Stimulated activated CD8-positive, alpha-beta memory T cell treated with anti-CD3 and anti-CD28 coated beads, Interleukin-12 subunit alpha, Interleukin-12 subunit beta, amount 100 ng/mL, for 1 hour (primary cell): ENCODE measurements around the gene FBXL7.

Source experiments
- DNase-seq: peaks from one replicate; pipeline ENCODE4 v3.0.0-alpha.2; 2020; ENCODE audit warnings: low read depth

The FBXL7 gene

DNA sequence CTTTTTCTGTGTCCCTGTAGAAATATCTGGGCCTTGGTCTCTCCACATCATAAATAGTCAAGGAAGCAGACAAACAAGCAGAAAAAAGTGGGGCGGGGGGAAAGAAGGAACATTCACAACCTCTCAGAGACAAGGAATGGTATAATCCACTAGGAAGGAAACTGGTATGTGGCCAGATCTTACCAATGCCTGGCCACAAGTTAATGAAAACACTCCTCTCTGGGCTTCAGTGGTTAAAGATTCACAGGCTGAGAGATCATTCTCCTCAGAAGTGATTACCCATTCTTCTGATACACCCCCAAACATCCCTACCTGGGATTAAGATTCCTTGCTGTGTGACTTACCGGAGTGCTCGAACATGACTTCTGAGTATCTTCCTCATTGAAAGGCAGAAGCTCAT lies 389.0 kb downstream of the FBXL7 start:
- no peak for DNase-seq

DNA sequence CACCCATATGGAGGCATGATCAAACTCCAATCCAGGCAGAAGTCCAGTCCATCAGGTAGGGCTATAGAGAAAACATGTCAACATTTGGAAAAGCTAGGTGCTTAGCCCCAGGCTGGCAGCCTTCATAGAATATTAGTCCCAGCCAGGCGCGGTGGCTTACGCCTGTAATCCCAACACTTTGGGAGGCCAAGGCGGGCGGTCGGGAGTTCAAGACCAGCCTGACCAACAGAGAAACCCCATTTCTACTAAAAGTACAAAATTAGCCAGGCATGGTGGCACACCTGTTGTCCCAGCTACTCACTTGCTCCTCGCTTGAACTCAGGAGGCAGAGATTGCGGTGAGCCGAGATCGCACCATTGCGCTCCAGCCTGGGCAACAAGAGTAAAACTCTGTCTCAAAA lies 393.9 kb downstream of the FBXL7 start:
- no peak for DNase-seq

DNA sequence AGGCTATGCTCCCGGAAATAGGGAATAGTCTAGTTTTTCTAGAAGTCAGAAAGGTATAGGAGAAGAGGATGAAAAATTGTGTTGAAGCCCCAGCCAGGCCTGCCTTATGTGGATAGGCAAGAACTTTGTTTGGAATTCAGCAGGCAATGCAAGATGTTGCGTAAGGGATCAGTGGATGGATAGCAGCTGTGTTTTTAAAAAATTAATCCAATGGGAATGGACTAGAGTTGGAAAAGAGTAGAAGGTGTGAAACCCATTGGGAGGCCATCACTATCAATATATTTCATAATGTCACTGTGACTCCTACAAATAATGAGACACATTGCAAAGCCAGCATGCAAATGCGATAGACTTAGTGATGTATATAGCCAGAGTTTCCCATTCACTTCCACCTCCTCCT lies 397.7 kb downstream of the FBXL7 start:
- no peak for DNase-seq

DNA sequence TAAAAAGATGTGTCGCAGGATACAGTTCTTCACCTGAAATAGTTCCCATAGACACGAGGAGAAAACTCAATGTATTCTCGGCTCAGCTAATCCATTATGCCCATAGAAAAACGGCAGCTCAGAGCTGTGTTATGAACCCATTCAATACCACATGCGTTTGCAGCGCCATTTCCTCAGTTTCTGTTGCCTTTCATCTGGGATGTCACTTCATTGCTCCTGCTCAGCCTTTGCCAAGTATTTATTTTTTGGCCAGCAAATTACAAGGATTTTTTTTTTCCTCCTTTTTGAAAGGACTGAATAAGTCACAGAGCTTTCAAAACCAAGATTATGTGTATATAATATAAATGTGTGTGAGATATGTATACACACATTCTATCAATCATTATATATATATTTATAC lies 398.7 kb downstream of the FBXL7 start:
- no peak for DNase-seq

DNA sequence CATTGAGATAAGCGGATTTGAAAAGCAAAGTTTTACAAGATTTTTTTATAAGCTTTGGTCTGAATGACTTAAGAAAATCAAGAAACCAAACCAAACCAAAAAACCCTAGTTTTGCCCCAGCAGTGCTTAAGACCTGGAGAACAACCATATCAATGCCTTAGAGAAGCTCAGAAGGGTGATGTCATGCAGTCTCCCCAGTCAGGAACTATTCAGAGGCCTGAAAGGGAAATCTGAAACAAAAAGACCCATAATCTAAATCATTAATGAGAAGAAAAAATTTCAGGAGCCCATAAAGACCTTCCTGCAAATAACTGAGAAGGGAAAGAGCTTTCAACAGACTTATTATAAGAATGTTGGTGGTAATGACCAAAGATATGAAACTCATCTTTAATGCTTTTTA lies 399.5 kb downstream of the FBXL7 start:
- no peak for DNase-seq

DNA sequence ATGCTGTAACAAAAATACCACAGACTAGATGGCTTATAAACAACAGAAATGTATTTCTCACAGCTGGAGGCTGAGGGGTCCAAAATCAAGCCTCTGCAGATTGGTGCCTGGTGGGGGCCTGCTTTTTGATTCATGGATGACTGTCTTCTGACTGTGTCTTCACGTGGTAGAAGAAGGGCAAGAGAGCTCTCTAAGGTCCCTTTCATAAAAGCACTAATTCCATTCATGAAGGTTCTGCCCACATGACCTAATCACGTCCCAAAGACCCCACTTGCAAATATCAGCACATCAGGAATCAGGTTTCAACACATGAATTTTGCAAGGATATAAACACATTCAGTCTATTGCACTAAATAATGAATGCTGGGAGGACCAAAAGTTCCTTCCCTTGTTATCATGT lies 401.2 kb downstream of the FBXL7 start:
- DNase-seq: no peak

DNA sequence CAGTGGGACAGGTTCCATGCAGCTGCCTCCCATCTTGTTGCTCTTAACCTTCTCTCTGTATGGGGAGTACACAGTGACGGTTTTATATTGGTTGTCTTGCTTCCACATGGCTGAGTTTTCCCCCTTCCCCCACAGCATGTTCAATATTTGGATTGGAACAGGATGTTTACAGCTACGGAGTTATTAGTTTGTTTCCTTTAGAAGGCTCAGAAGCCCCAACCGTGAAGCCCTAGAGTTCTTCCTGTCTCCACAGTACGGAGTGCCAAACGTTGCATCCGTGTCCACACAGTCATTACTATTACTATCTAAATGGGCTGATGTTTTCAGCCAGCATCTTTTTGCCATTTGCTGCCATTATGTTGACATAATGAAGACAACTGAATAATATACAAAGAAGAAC lies 402.1 kb downstream of the FBXL7 start:
- no peak for DNase-seq

DNA sequence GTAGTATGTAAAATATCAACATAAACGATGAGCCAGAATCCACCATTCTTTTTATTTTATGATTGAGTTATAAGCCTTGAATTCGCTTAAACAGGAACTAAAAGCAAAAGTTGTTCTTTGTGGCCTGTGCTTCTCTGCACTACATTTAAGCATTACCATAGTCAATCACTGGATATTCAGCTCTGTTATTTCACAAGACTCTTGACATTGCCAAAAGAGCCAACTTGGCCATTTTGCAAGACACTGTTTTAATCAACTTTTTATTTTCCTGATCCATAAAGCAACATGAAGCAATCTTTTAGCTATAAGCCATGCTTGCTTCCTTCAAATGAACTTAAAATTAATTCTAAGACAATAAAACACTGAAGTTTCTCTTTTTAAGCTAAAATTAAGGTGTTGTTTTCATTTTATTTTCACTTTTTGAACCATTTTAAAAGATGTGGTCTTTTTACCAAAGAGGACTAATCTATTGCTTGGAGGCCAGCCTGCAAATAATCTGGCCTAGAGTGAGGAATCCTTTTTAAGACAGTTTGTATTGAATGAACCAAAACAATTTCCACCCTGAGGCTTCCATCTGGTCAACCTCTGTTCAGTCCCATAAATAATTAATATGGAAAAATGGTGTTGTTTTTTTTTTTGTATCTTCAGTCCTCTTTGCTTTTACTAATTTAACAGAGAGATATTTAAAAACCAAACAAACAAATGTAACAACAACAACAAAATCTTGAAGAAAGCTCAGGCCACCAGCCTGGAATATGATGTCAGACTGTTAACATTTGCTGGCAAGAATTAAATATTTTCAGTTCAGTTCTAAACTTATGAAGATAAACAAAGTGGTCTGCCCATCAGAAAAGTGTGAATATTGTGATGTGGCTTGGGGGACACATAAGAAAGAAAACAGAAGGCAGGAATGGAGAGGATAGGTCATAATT lies 405.2 kb downstream of the FBXL7 start:
- no peak for DNase-seq

DNA sequence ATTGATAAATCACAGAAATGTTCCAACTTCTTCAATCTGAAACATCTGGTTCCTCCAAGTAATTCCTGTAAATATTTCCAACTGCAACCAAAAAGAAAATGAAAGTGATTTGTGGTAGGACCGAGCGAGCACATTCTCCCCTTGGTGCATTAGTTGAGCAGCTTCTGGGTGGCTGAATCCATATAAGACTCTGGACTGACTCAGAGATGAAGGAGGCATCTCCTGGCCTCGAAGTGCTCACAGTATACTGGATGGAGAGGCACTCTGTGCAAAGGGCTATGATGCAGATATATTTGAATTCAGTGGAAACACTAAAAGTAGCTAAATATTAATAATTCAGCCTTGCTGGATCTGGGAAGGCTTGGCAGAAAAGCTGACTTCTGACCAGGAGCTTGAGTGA lies 414.7 kb downstream of the FBXL7 start:
- no peak for DNase-seq

DNA sequence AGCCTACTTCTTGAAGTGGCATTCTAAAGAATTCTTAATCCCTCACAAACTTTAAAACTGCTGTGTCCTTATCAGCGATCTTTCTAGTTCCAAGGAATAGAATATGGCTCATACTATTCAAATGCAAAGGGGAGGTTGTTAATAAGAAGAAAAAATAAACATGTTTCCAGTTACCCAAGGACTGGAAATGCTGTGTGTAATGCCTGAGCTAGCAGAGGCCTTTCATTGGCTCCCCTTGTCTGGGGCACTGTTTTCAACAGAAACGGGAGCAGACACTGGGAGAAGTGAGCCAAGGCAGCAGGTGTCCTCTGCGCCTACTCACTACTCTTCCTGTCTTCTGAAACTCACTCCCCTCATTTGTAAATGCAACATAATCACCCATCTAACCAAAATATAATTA lies 426.6 kb downstream of the FBXL7 start:
- no peak for DNase-seq

DNA sequence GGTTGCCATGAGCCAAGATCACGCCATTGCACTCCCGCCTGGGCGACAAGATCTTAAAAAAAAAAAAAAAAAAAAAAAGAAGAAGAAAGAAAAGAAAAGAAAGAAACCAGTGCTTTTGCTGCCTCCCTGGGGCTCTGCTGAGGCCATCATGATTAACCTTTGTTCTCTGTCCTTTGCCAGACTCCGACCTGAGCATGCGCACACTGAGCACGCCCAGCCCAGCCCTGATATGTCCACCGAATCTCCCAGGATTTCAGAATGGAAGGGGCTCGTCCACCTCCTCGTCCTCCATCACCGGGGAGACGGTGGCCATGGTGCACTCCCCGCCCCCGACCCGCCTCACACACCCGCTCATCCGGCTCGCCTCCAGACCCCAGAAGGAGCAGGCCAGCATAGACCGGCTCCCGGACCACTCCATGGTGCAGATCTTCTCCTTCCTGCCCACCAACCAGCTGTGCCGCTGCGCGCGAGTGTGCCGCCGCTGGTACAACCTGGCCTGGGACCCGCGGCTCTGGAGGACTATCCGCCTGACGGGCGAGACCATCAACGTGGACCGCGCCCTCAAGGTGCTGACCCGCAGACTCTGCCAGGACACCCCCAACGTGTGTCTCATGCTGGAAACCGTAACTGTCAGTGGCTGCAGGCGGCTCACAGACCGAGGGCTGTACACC lies 427.9 kb downstream of the FBXL7 start:
- DNase-seq: no peak

DNA sequence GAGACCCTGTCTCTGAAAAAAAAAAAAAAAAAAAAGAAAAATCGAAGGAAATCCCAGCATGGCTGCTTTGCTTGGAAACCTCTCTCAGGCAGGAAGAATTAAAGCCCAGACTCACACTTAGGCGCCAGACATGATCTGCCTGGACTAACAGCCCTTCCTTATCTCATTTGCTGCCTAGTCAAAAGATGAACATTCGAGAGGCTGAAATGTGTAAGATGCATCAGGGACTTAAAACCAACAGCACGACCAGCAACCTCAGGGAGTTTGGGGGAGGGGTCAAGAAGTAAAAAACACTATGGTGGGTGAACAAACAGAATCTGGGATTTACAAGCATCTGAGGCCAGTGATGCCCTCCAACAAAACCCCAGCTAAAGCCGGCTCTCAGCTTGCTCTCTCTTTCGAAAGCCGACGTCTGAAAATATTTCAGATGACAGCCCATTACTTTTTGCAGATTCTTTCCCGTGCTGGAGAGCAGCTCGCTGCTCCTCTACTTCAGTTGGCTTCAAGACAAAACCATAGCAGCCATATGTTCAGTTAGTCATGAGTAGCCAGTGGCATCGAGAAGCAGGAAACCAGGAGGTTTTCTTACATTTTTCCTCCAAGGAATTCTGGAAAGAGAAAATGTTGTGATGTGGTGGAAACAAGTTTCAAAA lies 429.8 kb downstream of the FBXL7 start:
- no peak for DNase-seq

DNA sequence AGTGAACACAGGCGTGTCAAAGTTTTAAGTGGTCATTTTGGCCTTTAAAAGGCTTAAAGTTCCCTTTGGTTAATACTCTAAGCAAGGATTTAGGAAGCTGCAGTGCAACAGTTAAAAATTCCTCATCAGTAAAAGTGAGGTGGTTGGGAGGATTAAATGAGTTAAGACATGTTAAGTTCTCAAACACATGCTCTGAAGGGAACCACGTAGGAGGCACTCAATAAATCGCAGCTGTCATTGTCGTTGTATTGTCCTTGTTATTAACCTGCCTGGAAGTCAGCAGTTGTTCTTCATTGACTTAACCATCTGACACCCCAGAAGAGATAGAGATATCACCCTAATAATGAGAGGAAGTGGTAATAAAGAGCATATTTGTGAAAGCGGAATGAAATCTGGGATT lies 432.1 kb downstream of the FBXL7 start:
- no peak for DNase-seq

DNA sequence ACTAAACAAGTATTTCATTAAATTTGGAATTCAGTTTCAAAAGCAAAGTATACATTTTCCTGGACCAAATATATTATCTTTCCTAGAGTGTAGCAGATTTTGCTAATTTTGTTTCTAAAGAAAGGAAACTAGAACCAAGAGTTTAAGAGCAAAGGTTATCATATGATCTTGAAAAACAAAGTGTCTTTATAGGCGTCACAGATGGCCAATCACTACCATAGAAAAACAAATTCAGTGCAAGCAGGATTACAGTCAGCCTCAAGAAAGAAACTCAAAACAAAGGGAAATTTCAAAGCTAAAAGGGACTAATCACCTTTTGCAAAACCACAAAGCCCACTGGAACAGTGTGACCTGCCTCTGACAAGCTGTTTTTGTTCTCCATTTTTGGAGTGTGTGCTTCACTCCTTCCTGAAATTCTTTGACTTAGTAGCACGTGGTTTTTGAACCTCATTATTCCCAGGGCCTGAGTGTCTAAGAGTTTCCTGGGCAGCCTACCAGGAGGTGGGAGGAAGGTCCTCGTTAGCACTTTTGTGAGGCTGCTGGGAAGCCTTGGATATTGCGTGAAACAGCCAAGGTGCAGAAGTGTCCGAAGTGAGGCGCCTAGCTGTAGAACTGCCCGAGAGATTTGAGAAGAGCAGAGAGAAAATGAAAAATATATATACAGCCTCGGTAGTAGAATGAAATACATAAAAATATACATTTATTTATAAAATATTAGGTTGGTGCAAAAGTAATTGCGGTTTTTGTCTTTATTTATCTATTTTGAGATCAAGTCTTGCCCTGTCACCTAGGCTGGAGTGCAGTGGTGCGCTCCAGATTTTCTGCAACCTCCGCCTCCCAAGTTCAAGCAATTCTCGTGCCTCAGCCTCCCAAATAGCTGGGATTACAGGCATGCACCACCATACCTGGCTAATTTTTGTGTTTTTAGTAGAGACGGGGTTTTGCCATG lies 433.6 kb downstream of the FBXL7 start:
- DNase-seq: no peak

DNA sequence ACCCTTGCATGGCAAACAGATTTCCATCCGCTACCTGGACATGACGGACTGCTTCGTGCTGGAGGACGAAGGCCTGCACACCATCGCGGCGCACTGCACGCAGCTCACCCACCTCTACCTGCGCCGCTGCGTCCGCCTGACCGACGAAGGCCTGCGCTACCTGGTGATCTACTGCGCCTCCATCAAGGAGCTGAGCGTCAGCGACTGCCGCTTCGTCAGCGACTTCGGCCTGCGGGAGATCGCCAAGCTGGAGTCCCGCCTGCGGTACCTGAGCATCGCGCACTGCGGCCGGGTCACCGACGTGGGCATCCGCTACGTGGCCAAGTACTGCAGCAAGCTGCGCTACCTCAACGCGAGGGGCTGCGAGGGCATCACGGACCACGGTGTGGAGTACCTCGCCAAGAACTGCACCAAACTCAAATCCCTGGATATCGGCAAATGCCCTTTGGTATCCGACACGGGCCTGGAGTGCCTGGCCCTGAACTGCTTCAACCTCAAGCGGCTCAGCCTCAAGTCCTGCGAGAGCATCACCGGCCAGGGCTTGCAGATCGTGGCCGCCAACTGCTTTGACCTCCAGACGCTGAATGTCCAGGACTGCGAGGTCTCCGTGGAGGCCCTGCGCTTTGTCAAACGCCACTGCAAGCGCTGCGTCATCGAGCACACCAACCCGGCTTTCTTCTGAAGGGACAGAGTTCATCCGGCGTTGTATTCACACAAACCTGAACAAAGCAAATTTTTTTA lies 436.7 kb downstream of the FBXL7 start:
- no peak for DNase-seq

DNA sequence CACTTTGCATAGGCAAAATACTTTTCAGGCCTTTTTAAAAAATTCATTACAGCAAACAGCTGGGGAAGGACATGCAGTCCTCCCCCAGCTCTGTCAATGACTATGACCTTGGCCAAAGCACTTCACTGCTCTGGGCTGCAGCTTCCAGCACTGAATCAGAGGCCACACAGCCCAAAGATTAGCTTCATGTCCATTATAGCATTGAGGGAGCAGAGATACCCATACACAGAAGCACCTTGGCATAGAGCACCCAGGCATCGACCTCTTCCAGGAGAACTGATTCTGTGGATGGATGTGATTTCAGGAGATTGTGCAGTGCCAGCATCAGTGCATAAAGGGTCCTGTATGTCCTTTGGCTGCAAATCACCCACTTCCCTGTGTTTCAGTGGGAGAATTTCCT lies 437.7 kb downstream of the FBXL7 start:
- no peak for DNase-seq

DNA sequence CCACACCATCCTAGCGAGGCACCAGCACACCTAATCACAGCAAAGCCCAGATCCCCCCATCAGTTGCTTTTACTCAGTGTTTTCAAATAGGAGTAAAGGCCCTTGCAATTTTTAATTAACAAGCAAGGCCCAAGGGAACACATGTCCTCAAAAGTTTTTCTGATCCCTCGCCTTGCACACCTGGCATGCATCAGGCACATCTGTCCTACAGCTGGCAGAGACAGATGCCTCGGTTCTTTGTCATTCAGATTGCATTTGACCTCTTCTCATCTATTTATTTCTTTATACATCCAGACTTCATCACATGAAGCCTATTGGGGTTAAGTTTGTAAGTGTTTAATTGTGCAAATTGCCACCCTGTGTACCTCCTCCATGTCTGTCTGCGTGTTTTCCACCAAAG lies 438.2 kb downstream of the FBXL7 start:
- DNase-seq: no peak

DNA sequence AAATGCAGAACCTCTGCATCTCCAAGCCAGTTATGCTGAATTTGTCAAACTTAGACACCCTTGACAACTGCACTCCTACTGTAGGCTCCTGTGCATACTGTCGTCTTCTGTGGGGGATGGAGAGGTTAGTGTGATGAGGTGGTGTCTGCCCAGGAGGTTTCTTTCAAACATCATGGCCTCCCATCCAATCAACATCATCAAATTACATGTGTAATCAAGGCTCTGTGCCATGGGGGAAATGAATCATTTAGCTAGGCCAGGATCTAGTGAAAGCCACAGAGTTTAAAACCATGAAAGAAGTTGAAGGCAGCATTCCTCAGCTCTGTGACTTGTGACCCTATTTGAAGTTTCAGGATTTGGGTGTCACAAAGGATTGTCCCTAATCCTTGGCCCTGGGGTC lies 439.0 kb downstream of the FBXL7 start:
- no peak for DNase-seq

DNA sequence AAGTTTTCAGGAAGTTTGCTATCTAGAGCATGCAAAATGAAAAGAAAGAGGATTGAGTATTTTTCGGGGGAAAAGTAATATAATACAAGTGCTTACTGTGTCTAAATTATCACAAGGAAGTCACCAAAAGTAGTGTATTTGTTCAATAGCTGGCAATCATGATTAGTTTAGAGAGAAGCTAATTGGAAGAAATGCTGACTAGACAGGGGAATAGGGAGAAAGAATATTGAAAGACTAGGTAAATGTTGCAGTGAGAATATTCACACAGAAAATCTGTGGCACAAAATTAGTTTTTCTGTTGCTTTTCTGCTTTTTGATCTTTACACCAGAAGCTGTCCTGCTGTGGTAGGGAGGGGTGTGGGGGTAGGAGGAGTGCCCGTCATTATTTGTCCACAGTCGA lies 440.9 kb downstream of the FBXL7 start:
- no peak for DNase-seq

DNA sequence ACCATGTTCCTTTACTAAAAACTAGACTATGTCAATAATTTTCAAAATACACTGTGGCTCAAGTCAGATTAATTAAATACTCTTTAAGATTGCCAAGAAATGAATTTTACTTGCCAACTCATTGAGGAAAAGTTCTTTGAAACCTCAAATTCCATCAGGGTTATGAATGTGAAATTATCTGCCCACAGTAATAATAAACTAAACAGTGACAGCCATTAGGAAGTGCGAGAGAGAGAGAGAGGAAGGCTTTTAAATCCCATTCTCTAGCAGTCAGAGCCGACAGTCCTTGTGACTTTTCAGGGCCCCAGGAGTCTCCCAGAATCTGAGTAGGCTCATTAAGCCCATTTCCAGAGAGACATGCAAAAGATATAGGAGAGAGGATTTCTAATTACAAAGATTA lies 443.5 kb downstream of the FBXL7 start:
- no peak for DNase-seq

DNA sequence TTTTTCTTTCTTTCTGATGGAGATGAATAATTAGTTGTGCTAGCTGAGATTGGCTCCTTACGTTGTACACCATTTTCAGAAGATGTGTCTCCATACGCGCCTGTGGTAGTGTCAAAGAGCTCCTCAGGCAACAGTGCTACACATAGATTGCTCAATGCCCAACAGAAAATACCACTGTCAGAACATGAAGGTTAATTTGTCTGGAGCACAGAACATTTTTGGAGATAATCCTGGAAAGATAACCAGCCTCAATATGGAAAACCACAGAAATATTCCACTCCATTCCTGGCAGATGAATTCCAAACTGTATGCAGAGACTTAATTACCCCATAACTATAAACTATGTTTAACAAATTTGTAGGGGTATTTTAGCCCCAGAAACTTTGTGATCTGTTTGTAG lies 446.0 kb downstream of the FBXL7 start:
- DNase-seq: no peak
